WTC11 (cell line): ENCODE data around the gene SCNN1B. TPM values are rescaled to one million over a fixed set of nuclear protein-coding genes. Genes with fewer than 3 reads are reported as not detected.
A peak's percentile ranks its signal among the peaks of the same experiment; 100 is the strongest.

ENCODE experiments used
- ATAC-seq: fragments of 200-7000 bp; cut with Tn5 transposase; 2 replicates; pipeline ENCODE4 v1.10.0; 2021; ENCODE audit warnings: mild to moderate bottlenecking, moderate library complexity
- CTCF ChIA-PET: fragments of 300-600 bp; sonication (Branson Sonifier 250); formaldehyde crosslinking; loops from one replicate; lab custom pipeline; 2021; ENCODE audit warnings: antibody characterized with exemption; lab: Charles Lee
- POLR2A ChIA-PET: fragments of 350-600 bp; sonication (Branson Sonifier 250); formaldehyde crosslinking; loops from one replicate; lab custom pipeline; 2021; ENCODE audit warnings: antibody characterized with exemption; lab: Charles Lee
- DNase-seq: peaks from one replicate; pipeline ENCODE4 v3.0.0; 2021; ENCODE audit warnings: low spot score
- H3K27ac Mint-ChIP-seq: 2 replicates; pipeline ENCODE4 v1.8.0; 2021; ENCODE audit warnings: mixed read lengths
- H3K27me3 Mint-ChIP-seq: 2 replicates; pipeline ENCODE4 v1.8.0; 2021; ENCODE audit warnings: low read depth, mild to moderate bottlenecking, moderate library complexity, mixed read lengths
- H3K36me3 Mint-ChIP-seq: 2 replicates; pipeline ENCODE4 v1.8.0; 2021; ENCODE audit warnings: mixed read lengths
- H3K4me1 Mint-ChIP-seq: 2 replicates; pipeline ENCODE4 v1.8.0; 2022; ENCODE audit warnings: mixed read lengths
- H3K4me3 Mint-ChIP-seq: 2 replicates; pipeline ENCODE4 v1.8.0; 2021; ENCODE audit warnings: mild to moderate bottlenecking, moderate library complexity, mixed read lengths
- H3K9me3 Mint-ChIP-seq: 2 replicates; pipeline ENCODE4 v1.8.0; 2021; ENCODE audit warnings: mixed read lengths
- ATF2 ChIP-seq: sonication (generic); formaldehyde crosslinking; IDR thresholded peaks from 2 replicates; pipeline ENCODE4 v1.8.1; 2022; ENCODE audit warnings: low read depth, missing genetic modification reagents, borderline replicate concordance
- CBFB ChIP-seq: sonication (generic); formaldehyde crosslinking; IDR thresholded peaks from 2 replicates; pipeline ENCODE4 v1.8.1; 2022; ENCODE audit warnings: mild to moderate bottlenecking, low read depth, missing genetic modification reagents
- CREM ChIP-seq: sonication (generic); formaldehyde crosslinking; IDR thresholded peaks from 2 replicates; pipeline ENCODE4 v1.8.1; 2022; ENCODE audit warnings: mild to moderate bottlenecking, missing genetic modification reagents, moderate library complexity
- E2F4 ChIP-seq: sonication (generic); formaldehyde crosslinking; IDR thresholded peaks from 2 replicates; pipeline ENCODE4 v1.8.1; 2022; ENCODE audit warnings: low read depth, mild to moderate bottlenecking, moderate library complexity, missing genetic modification reagents, borderline replicate concordance
- E2F5 ChIP-seq: sonication (generic); formaldehyde crosslinking; IDR thresholded peaks from 2 replicates; pipeline ENCODE4 v1.8.1; 2022; ENCODE audit warnings: mild to moderate bottlenecking, moderate library complexity, missing genetic modification reagents
- JAZF1 ChIP-seq: fragments of 250-450 bp; sonication (Bioruptor Pico); IDR thresholded peaks from 2 replicates; pipeline ENCODE4 v1.9.0; 2021; ENCODE audit warnings: moderate library complexity, mild to moderate bottlenecking, inconsistent platforms
- NFYB ChIP-seq: sonication (generic); formaldehyde crosslinking; conservative IDR thresholded peaks from 2 replicates; pipeline ENCODE4 v1.8.0; 2022; ENCODE audit warnings: low read depth, missing genetic modification reagents
- NR1H2 ChIP-seq: sonication (generic); formaldehyde crosslinking; IDR thresholded peaks from 2 replicates; pipeline ENCODE4 v1.9.0; 2021; ENCODE audit warnings: mild to moderate bottlenecking, moderate library complexity, missing genetic modification reagents
- NR2C2 ChIP-seq: sonication (generic); formaldehyde crosslinking; IDR thresholded peaks from 2 replicates; pipeline ENCODE4 v1.8.0; 2022; ENCODE audit warnings: mild to moderate bottlenecking, missing genetic modification reagents
- NR3C1 ChIP-seq: sonication (generic); formaldehyde crosslinking; conservative IDR thresholded peaks from 2 replicates; pipeline ENCODE4 v1.8.1; 2023; ENCODE audit warnings: low read depth, mild to moderate bottlenecking, missing genetic modification reagents
- PRDM15 ChIP-seq: sonication (generic); formaldehyde crosslinking; IDR thresholded peaks from 2 replicates; pipeline ENCODE4 v1.8.0; 2022; ENCODE audit warnings: missing genetic modification reagents
- TCF7 ChIP-seq: sonication (generic); formaldehyde crosslinking; IDR thresholded peaks from 2 replicates; pipeline ENCODE4 v1.8.0; 2022; ENCODE audit warnings: mild to moderate bottlenecking, low read depth, missing genetic modification reagents, moderate library complexity
- USF1 ChIP-seq: sonication (generic); formaldehyde crosslinking; IDR thresholded peaks from 2 replicates; pipeline ENCODE4 v1.8.0; 2022; ENCODE audit warnings: mild to moderate bottlenecking, missing genetic modification reagents
- ZBTB21 ChIP-seq: sonication (generic); formaldehyde crosslinking; IDR thresholded peaks from 2 replicates; pipeline ENCODE4 v1.8.1; 2023; ENCODE audit warnings: mild to moderate bottlenecking, missing genetic modification reagents, borderline replicate concordance
- ZNF219 ChIP-seq: sonication (generic); formaldehyde crosslinking; IDR thresholded peaks from 2 replicates; pipeline ENCODE4 v1.8.0; 2023; ENCODE audit warnings: missing genetic modification reagents, mild to moderate bottlenecking, borderline replicate concordance
- ZNF671 ChIP-seq: fragments of 250-450 bp; sonication (Bioruptor Pico); IDR thresholded peaks from 2 replicates; pipeline ENCODE4 v1.8.0; 2021; ENCODE audit warnings: mild to moderate bottlenecking
- total RNA-seq: library from RNA; stranded (reverse); gene quantifications from 3 replicates; pipeline ENCODE4 v1.2.3, GENCODE V29; 2021

Gene SCNN1B
- total RNA-seq, 1 experiment from 2014 or later, result 4.8 TPM

- Mint-ChIP-seq H3K27ac (peak overlapping the region; percentile 22), H3K27me3 (no peaks in the 10 kb centered on the region), H3K9me3 (no peaks in the 10 kb centered on the region), H3K4me1 (no peaks in the 10 kb centered on the region), H3K36me3 (no peaks in the 10 kb centered on the region), H3K4me3 (no peak overlapping the region)
- ATAC-seq, result no peak
- TF ChIP-seq CBFB (CRISPR knock-in tag), result no peak
- TF ChIP-seq CREM (CRISPR knock-in tag), result no peak
- no peak for TF ChIP-seq NFYB
- no peak for TF ChIP-seq E2F5 (CRISPR knock-in tag)
- ChIA-PET POLR2A (no interaction called here), CTCF (interaction anchor here (0.5 kb wide), 1 partner anchor 13 kb away, joined by 3 read pairs; no protein-coding TSS in a partner anchor)
- no peak for DNase-seq
Measured at GRCh38 chr16:23359092-23359760, 57.1 kb downstream of the SCNN1B start.

- Mint-ChIP-seq H3K36me3 (no peaks in the 10 kb centered on the region), H3K4me3 (no peak overlapping the region), H3K4me1 (peaks cover 9% of the 10 kb centered on the region), H3K27ac (no peak overlapping the region), H3K9me3 (no peaks in the 10 kb centered on the region), H3K27me3 (no peaks in the 10 kb centered on the region)
- ChIA-PET CTCF (interaction anchor here (0.7 to 1.1 kb wide), 3 partner anchors 9 to 73 kb away, joined by 3 to 5 read pairs (median 3); no protein-coding TSS in a partner anchor), POLR2A (no interaction called here)
- no peak for ATAC-seq
- DNase-seq, result no peak
- TF ChIP-seq JAZF1, result no peak
- no peak for TF ChIP-seq PRDM15 (CRISPR knock-in tag)
- TF ChIP-seq ZNF219 (CRISPR knock-in tag), result no peak
- TF ChIP-seq E2F4 (CRISPR knock-in tag), result no peak
- TF ChIP-seq USF1 (CRISPR knock-in tag), result no peak
- TF ChIP-seq ZBTB21 (CRISPR knock-in tag), result no peak
- no peak for TF ChIP-seq ZNF671 (CRISPR knock-in tag)
- TF ChIP-seq NR3C1 (CRISPR knock-in tag), result no peak
- TF ChIP-seq ATF2 (CRISPR knock-in tag), result no peak
- TF ChIP-seq TCF7 (CRISPR knock-in tag), result no peak
- no peak for TF ChIP-seq NR1H2 (CRISPR knock-in tag)
- TF ChIP-seq NR2C2 (CRISPR knock-in tag), result no peak
Measured at GRCh38 chr16:23362460-23363317, 60.6 kb downstream of the SCNN1B start.
